Naive thymus-derived CD4-positive, alpha-beta T cell (primary cell): Measurements from ENCODE around the gene VIM. TPM values are rescaled to one million over a fixed set of nuclear protein-coding genes. Genes with fewer than 3 reads are reported as not detected.

Source experiments
- ATAC-seq: fragments of 150-1000 bp; cut with Tn5 transposase; 2 replicates; pipeline ENCODE4 v1.10.0; 2021; ENCODE audit warnings: mild to moderate bottlenecking, moderate library complexity
- CTCF ChIA-PET: fragments of 350-600 bp; sonication (Branson Sonifier 250); formaldehyde crosslinking; loops from one replicate; lab custom pipeline; 2021; ENCODE audit warnings: antibody characterized with exemption; lab: Charles Lee
- POLR2A ChIA-PET: fragments of 350-600 bp; sonication (Branson Sonifier 250); formaldehyde crosslinking; loops from one replicate; lab custom pipeline; 2021; ENCODE audit warnings: antibody characterized with exemption, inconsistent platforms; lab: Charles Lee
- DNase-seq, 9 donors: peaks; one replicate each; pipeline versions ENCODE4 v3.0.0 to v3.0.0-alpha.2; 2020 to 2022; ENCODE audit warnings: mixed read lengths in 1 of 9
- H3K27ac ChIP-seq: one replicate; pipeline ENCODE4 v1.7.0; 2013; ENCODE audit warnings: mild to moderate bottlenecking, low read depth, low read length, moderate library complexity
- H3K27me3 ChIP-seq, 2 donors: one replicate each; pipeline ENCODE4 v1.7.0; 2013; ENCODE audit warnings: low read length in 2 of 2, mild to moderate bottlenecking in 2 of 2, moderate library complexity in 2 of 2; ENCODE audit not compliant: control insufficient read depth in 2 of 2, insufficient read depth in 2 of 2
- H3K36me3 ChIP-seq, 3 experiments: 1 replicate in 2 of 3; 2 replicates in 1 of 3; pipeline ENCODE4 v1.7.0; 2013; ENCODE audit warnings: low read length in 3 of 3, mild to moderate bottlenecking in 3 of 3, moderate library complexity in 1 of 3; ENCODE audit not compliant: insufficient read depth in 3 of 3, control insufficient read depth in 2 of 3
- H3K4me1 ChIP-seq, 2 donors: one replicate each; pipeline ENCODE4 v1.7.0; 2013; ENCODE audit warnings: low read length in 2 of 2, mild to moderate bottlenecking in 2 of 2, moderate library complexity in 1 of 2; ENCODE audit not compliant: control insufficient read depth in 2 of 2, insufficient read depth in 2 of 2
- H3K4me3 ChIP-seq: 2 replicates; pipeline ENCODE4 v1.7.0; 2013; ENCODE audit warnings: mild to moderate bottlenecking, low read length
- H3K9me3 ChIP-seq, 3 experiments: 1 replicate in 2 of 3; 2 replicates in 1 of 3; pipeline ENCODE4 v1.7.0; 2013; ENCODE audit warnings: low read length in 3 of 3; ENCODE audit not compliant: control insufficient read depth in 2 of 3
- H3K27ac Mint-ChIP-seq, 9 donors: one replicate each; pipeline ENCODE4 v1.8.0; 2020 to 2022; ENCODE audit warnings: mixed read lengths in 9 of 9, mild to moderate bottlenecking in 8 of 9, moderate library complexity in 5 of 9, inconsistent platforms in 2 of 9
- H3K27me3 Mint-ChIP-seq, 5 donors: one replicate each; pipeline ENCODE4 v1.8.0; 2021 to 2022; ENCODE audit warnings: mixed read lengths in 5 of 5, mild to moderate bottlenecking in 1 of 5
- H3K36me3 Mint-ChIP-seq, 5 donors: one replicate each; pipeline ENCODE4 v1.8.0; 2020 to 2022; ENCODE audit warnings: mixed read lengths in 5 of 5, mild to moderate bottlenecking in 3 of 5, inconsistent platforms in 1 of 5
- H3K4me1 Mint-ChIP-seq, 7 donors: one replicate each; pipeline ENCODE4 v1.8.0; 2020 to 2022; ENCODE audit warnings: mixed read lengths in 7 of 7, mild to moderate bottlenecking in 3 of 7, inconsistent platforms in 1 of 7
- H3K4me3 Mint-ChIP-seq, 10 donors: one replicate each; pipeline ENCODE4 v1.8.0; 2020 to 2022; ENCODE audit warnings: mild to moderate bottlenecking in 10 of 10, mixed read lengths in 10 of 10, moderate library complexity in 6 of 10, inconsistent platforms in 2 of 10
- H3K9me3 Mint-ChIP-seq, 11 donors: one replicate each; pipeline ENCODE4 v1.8.0; 2020 to 2022; ENCODE audit warnings: mixed read lengths in 11 of 11, mild to moderate bottlenecking in 4 of 11, inconsistent platforms in 1 of 11, moderate library complexity in 1 of 11
- intact Hi-C, 2 donors: fragments of 100-400 bp; cut with micrococcal nuclease; formaldehyde crosslinking; loops; one replicate each; pipeline ENCODE4 v1.15.1; 2023
- polyA plus RNA-seq, 2 donors: library from polyadenylated mRNA; unstranded; fragments of 300-500 nt; fragmentation: Illumina TruSeq; gene quantifications; one replicate each; pipeline ENCODE4 v1.2.3, GENCODE V29; 2021
- total RNA-seq, 6 experiments: library from RNA in 5 of 6; stranded (reverse) in 5 of 6; gene quantifications; 1 replicate in 5 of 6; 2 replicates in 1 of 6; pipeline ENCODE4 v1.2.3 and lab custom pipeline; 2021 to 2026

Gene VIM
- total RNA-seq, result 1,000 to 10,000 TPM in 3 of 5 experiments, 100 to 1,000 TPM in 2; 498 to 2,181 (median 1,002) TPM
- polyA plus RNA-seq, result 100 to 1,000 TPM; 399 to 546 TPM
- 971 reads per million, percentile 99 among the genes with 10 or more reads in this experiment for total RNA-seq (lab: John Stamatoyannopoulos, UW)

DNA sequence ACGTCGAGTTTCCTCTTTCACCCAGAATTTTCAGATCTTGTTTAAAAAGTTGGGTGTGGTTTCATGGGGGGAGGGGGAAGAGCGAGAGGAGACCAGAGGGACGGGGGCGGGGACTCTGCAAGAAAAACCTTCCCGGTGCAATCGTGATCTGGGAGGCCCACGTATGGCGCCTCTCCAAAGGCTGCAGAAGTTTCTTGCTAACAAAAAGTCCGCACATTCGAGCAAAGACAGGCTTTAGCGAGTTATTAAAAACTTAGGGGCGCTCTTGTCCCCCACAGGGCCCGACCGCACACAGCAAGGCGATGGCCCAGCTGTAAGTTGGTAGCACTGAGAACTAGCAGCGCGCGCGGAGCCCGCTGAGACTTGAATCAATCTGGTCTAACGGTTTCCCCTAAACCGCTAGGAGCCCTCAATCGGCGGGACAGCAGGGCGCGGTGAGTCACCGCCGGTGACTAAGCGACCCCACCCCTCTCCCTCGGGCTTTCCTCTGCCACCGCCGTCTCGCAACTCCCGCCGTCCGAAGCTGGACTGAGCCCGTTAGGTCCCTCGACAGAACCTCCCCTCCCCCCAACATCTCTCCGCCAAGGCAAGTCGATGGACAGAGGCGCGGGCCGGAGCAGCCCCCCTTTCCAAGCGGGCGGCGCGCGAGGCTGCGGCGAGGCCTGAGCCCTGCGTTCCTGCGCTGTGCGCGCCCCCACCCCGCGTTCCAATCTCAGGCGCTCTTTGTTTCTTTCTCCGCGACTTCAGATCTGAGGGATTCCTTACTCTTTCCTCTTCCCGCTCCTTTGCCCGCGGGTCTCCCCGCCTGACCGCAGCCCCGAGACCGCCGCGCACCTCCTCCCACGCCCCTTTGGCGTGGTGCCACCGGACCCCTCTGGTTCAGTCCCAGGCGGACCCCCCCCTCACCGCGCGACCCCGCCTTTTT is at the start of gene VIM:
TSS of gene VIM (plus strand) at position 151 of the 925 bp plus-strand sequence. CDS start 1,182 bp downstream, outside the sequence.
- H3K36me3 Mint-ChIP-seq, result peaks cover 0 to 46% (median 7%) of the 10 kb centered on the region in 5 donors
- Histone ChIP-seq H3K36me3 (peaks cover 17 to 30% (median 17%) of the 10 kb centered on the region in 3 experiments), H3K9me3 (no peaks in the 10 kb centered on the region), H3K27me3 (no peaks in the 10 kb centered on the region), H3K4me1 (peaks cover 34 to 40% of the 10 kb centered on the region in 2 donors), H3K4me3 (peak within 1 kb of the TSS; percentile 93), H3K27ac (peak within 1 kb of the TSS; percentile 83)
- peak; percentile 40 for ATAC-seq
- POLR2A ChIA-PET, result interaction anchor here (0.8 to 8.3 kb wide), 17 partner anchors 9 to 415 kb away, joined by 3 to 167 read pairs (median 8); partner anchors contain the start of genes RSU1, STAM and TRDMT1
- CTCF ChIA-PET, result interaction anchor here (0.6 to 3.4 kb wide), 4 partner anchors 22 to 368 kb away, joined by 3 to 18 read pairs (median 8); partner anchors contain the start of gene TRDMT1
- peak within 1 kb of the TSS; percentile 87 to 100 (median 97) for H3K4me3 Mint-ChIP-seq
- H3K27ac Mint-ChIP-seq, result peak within 1 kb of the TSS; percentile 91 to 100 (median 97)
- H3K4me1 Mint-ChIP-seq, result peaks cover 25 to 61% (median 55%) of the 10 kb centered on the region in 7 donors
- peaks cover 0 to 3% (median 0%) of the 10 kb centered on the region in 5 donors for H3K27me3 Mint-ChIP-seq
- DNase-seq, result peak; percentile 72 to 84 (median 81)
- H3K9me3 Mint-ChIP-seq, result no peaks in the 10 kb centered on the region
- intact Hi-C loops, result loop anchor here (1.0 to 10.0 kb wide), 6 partner anchors 12 to 1430 kb away; partner anchors contain the start of genes ARL5B (in 2 of the 2) and NSUN6 (in 1 of the 2)

GRCh38 chr10:17179002-17179401 is 49.0 kb upstream of the VIM start:
- H3K4me3 ChIP-seq, result no peak overlapping the region
- Mint-ChIP-seq H3K27me3 (peaks cover 0 to 2% (median 0%) of the 10 kb centered on the region in 5 donors), H3K4me1 (peaks cover 6 to 37% (median 19%) of the 10 kb centered on the region in 7 donors), H3K9me3 (no peaks in the 10 kb centered on the region), H3K4me3 (no peak overlapping the region), H3K27ac (no peak overlapping the region), H3K36me3 (peaks cover 0 to 4% (median 0%) of the 10 kb centered on the region in 5 donors)
- CTCF ChIA-PET, result interaction anchor here (0.7 kb wide), 1 partner anchor 404 kb away, joined by 3 read pairs; no protein-coding TSS in a partner anchor
- intact Hi-C loops, result loop anchor here in 1 of 2 donors (5.0 kb wide), 1 partner anchor 287 kb away; no protein-coding TSS in a partner anchor
- DNase-seq, result no peak
- H3K4me1 ChIP-seq, result no peaks in the 10 kb centered on the region
- POLR2A ChIA-PET, result interaction anchor here (0.6 kb wide), 1 partner anchor 234 kb away, joined by 5 read pairs; no protein-coding TSS in a partner anchor
- H3K27me3 ChIP-seq, result no peaks in the 10 kb centered on the region
- no peak overlapping the region for H3K27ac ChIP-seq
- H3K36me3 ChIP-seq, result no peaks in the 10 kb centered on the region
- no peaks in the 10 kb centered on the region for H3K9me3 ChIP-seq
- ATAC-seq, result no peak

DNA sequence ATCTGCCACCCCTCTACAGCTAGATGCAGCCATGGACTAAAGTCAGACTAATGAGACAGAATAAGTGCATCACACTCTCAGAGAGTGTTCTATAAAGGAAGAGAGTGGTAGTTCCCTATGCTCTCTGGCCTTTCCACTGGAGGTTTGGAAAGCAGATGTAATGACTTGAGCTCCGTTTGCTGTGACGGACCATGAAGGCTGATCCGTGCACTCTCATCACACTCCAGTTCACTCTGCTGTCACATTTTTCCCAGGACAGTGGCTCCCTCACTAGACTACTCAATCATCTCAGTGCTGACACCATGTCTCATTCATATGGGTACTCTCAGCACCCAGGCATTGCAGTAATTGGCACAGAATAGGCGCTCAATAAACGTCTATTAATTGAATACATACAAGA is 46.9 kb upstream of the VIM start:
- H3K4me1 ChIP-seq, result no peaks in the 10 kb centered on the region
- no peak overlapping the region for H3K4me3 Mint-ChIP-seq
- H3K27me3 ChIP-seq, result no peaks in the 10 kb centered on the region
- H3K27ac Mint-ChIP-seq, result peak overlapping the region in 1 of 9 donors; percentile 5
- DNase-seq (no peak), ATAC-seq (no peak)
- H3K9me3 ChIP-seq, result no peaks in the 10 kb centered on the region
- POLR2A ChIA-PET, result interaction anchor here (1.4 to 2.2 kb wide), 2 partner anchors 17 to 49 kb away, joined by 3 to 8 read pairs; no protein-coding TSS in a partner anchor
- peaks cover 0 to 2% (median 0%) of the 10 kb centered on the region in 5 donors for H3K27me3 Mint-ChIP-seq
- intact Hi-C loops, result no loop called here
- no peaks in the 10 kb centered on the region for H3K9me3 Mint-ChIP-seq
- H3K4me3 ChIP-seq, result no peak overlapping the region
- CTCF ChIA-PET, result no interaction called here
- H3K27ac ChIP-seq, result no peak overlapping the region
- no peaks in the 10 kb centered on the region for H3K36me3 ChIP-seq
- H3K36me3 Mint-ChIP-seq, result peaks cover 0 to 1% (median 0%) of the 10 kb centered on the region in 5 donors
- peaks cover 0 to 24% (median 7%) of the 10 kb centered on the region in 7 donors for H3K4me1 Mint-ChIP-seq

DNA sequence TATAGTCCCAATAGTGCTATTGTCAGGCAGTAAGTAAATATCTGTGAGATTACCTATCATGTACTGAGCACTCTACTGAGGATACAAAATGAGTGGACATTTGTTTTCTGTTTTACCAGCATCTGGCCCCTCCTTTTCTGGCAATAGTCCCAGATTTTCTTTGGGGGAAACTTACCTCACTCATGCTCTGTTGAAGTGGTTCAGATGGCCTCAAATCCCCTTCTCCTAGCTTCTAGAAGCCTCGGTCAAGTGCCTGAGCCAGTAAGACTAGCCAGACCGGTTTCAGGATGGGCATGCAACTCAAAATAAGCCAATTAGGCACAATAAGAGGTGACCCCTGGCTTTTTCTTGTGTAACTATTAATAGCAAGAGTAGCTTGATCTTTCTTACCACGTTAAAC is 46.3 kb upstream of the VIM start:
- Mint-ChIP-seq H3K4me1 (peaks cover 0 to 19% (median under 1%) of the 10 kb centered on the region in 7 donors), H3K27me3 (peaks cover 0 to 2% (median 0%) of the 10 kb centered on the region in 5 donors), H3K36me3 (peaks cover 0 to 1% (median 0%) of the 10 kb centered on the region in 5 donors), H3K27ac (peak overlapping the region in 1 of 9 donors; percentile 36), H3K9me3 (no peaks in the 10 kb centered on the region), H3K4me3 (no peak overlapping the region)
- intact Hi-C loops, result no loop called here
- DNase-seq (no peak), ATAC-seq (no peak)
- Histone ChIP-seq H3K27me3 (no peaks in the 10 kb centered on the region), H3K4me1 (no peaks in the 10 kb centered on the region), H3K27ac (no peak overlapping the region), H3K4me3 (no peak overlapping the region), H3K9me3 (no peaks in the 10 kb centered on the region), H3K36me3 (no peaks in the 10 kb centered on the region)
- ChIA-PET POLR2A (interaction anchor here (1.4 to 2.2 kb wide), 2 partner anchors 16 to 48 kb away, joined by 3 to 8 read pairs; no protein-coding TSS in a partner anchor), CTCF (no interaction called here)

GRCh38 chr10:17183110-17183509 is 44.9 kb upstream of the VIM start:
- Mint-ChIP-seq H3K9me3 (no peaks in the 10 kb centered on the region), H3K27me3 (no peaks in the 10 kb centered on the region), H3K36me3 (peaks cover 0 to 1% (median 0%) of the 10 kb centered on the region in 5 donors), H3K4me3 (no peak overlapping the region), H3K4me1 (peaks cover 0 to 13% (median 4%) of the 10 kb centered on the region in 7 donors), H3K27ac (no peak overlapping the region)
- intact Hi-C loops, result no loop called here
- no peaks in the 10 kb centered on the region for H3K36me3 ChIP-seq
- H3K4me1 ChIP-seq, result no peaks in the 10 kb centered on the region
- ATAC-seq, result no peak
- DNase-seq, result no peak
- H3K4me3 ChIP-seq, result no peak overlapping the region
- H3K27me3 ChIP-seq, result no peaks in the 10 kb centered on the region
- no peak overlapping the region for H3K27ac ChIP-seq
- no peaks in the 10 kb centered on the region for H3K9me3 ChIP-seq
- POLR2A ChIA-PET, result no interaction called here
- CTCF ChIA-PET, result no interaction called here

- H3K4me3 ChIP-seq, result no peak overlapping the region
- POLR2A ChIA-PET, result no interaction called here
- DNase-seq (no peak), ATAC-seq (no peak)
- CTCF ChIA-PET, result no interaction called here
- Mint-ChIP-seq H3K4me3 (no peak overlapping the region), H3K4me1 (peaks cover 0 to 19% (median 8%) of the 10 kb centered on the region in 7 donors), H3K36me3 (peaks cover 0 to 4% (median 1%) of the 10 kb centered on the region in 5 donors), H3K9me3 (no peaks in the 10 kb centered on the region), H3K27ac (peak overlapping the region in 1 of 9 donors; percentile 26), H3K27me3 (no peaks in the 10 kb centered on the region)
- H3K9me3 ChIP-seq, result no peaks in the 10 kb centered on the region
- H3K4me1 ChIP-seq, result no peaks in the 10 kb centered on the region
- intact Hi-C loops, result no loop called here
- H3K27me3 ChIP-seq, result no peaks in the 10 kb centered on the region
- H3K27ac ChIP-seq, result no peak overlapping the region
- no peaks in the 10 kb centered on the region for H3K36me3 ChIP-seq
These were observed 42.2 kb upstream of the VIM start for GRCh38 chr10:17185873-17186272.
